Neuronal stem cell (in vitro differentiated cells): Measurements from ENCODE around the gene YWHAQ.
A peak's percentile ranks its signal among the peaks of the same experiment; 100 is the strongest.

Experiments
- DNase-seq: peaks from one replicate; pipeline ENCODE4 v3.0.0-alpha.2; 2013; ENCODE audit warnings: low spot score
- H2AFZ ChIP-seq: one replicate; pipeline ENCODE4 v1.6.1; 2013; ENCODE audit warnings: mild to moderate bottlenecking, low read length, inconsistent platforms
- H2AK5ac ChIP-seq: 2 replicates; pipeline ENCODE4 v1.6.1; 2013; ENCODE audit warnings: low read depth, mild to moderate bottlenecking, inconsistent platforms, low read length, moderate library complexity, mixed read lengths
- H2BK120ac ChIP-seq: 2 replicates; pipeline ENCODE4 v1.6.1; 2013; ENCODE audit warnings: low read depth, mild to moderate bottlenecking, inconsistent platforms, low read length, moderate library complexity, mixed read lengths
- H2BK12ac ChIP-seq: one replicate; pipeline ENCODE4 v1.6.1; 2013; ENCODE audit warnings: low read length, inconsistent platforms
- H2BK15ac ChIP-seq: 2 replicates; pipeline ENCODE4 v1.6.1; 2013; ENCODE audit warnings: mild to moderate bottlenecking, low read length, inconsistent platforms, mixed read lengths
- H2BK5ac ChIP-seq: one replicate; pipeline ENCODE4 v1.6.1; 2013; ENCODE audit warnings: inconsistent platforms, mild to moderate bottlenecking, low read length, moderate library complexity
- H3K14ac ChIP-seq: one replicate; pipeline ENCODE4 v1.6.1; 2013; ENCODE audit warnings: low read length, inconsistent platforms
- H3K18ac ChIP-seq: 2 replicates; pipeline ENCODE4 v1.6.1; 2013; ENCODE audit warnings: low read length, inconsistent platforms
- H3K23ac ChIP-seq: 2 replicates; pipeline ENCODE4 v1.6.1; 2013; ENCODE audit warnings: low read depth, mild to moderate bottlenecking, mixed read lengths, low read length, inconsistent platforms; ENCODE audit not compliant: poor library complexity
- H3K27ac ChIP-seq: replicated peaks from 3 replicates; pipeline ENCODE4 v1.5.1; 2013; ENCODE audit warnings: low read length, inconsistent platforms
- H3K27me3 ChIP-seq, 3 experiments: 2 replicates each; pipeline ENCODE4 v1.6.1; 2013; ENCODE audit warnings: low read length in 3 of 3, mild to moderate bottlenecking in 2 of 3, inconsistent platforms in 1 of 3, low read depth in 1 of 3, mixed read lengths in 1 of 3, moderate library complexity in 1 of 3; ENCODE audit not compliant: control insufficient read depth in 3 of 3, insufficient read depth in 3 of 3
- H3K36me3 ChIP-seq, 2 donors: replicated peaks in 1 of 2; 2 replicates each; pipeline ENCODE4 v1.6.1; 2013; ENCODE audit warnings: low read length in 2 of 2; ENCODE audit not compliant: control insufficient read depth in 2 of 2, insufficient read depth in 2 of 2
- H3K4ac ChIP-seq: 2 replicates; pipeline ENCODE4 v1.6.1; 2013; ENCODE audit warnings: inconsistent platforms, mild to moderate bottlenecking, low read length, moderate library complexity
- H3K4me1 ChIP-seq, 2 donors: 1 replicate in 1 of 2; 2 replicates in 1 of 2; pipeline ENCODE4 v1.6.1; 2013; ENCODE audit warnings: low read length in 2 of 2, low read depth in 1 of 2; ENCODE audit not compliant: control insufficient read depth in 2 of 2, insufficient read depth in 1 of 2
- H3K4me2 ChIP-seq: one replicate; pipeline ENCODE4 v1.6.1; 2013; ENCODE audit warnings: mild to moderate bottlenecking, low read length, inconsistent platforms; ENCODE audit not compliant: insufficient read depth, poor library complexity, severe bottlenecking
- H3K4me3 ChIP-seq, 2 donors: 2 replicates each; pipeline ENCODE4 v1.5.1; 2013; ENCODE audit warnings: low read length in 2 of 2, mild to moderate bottlenecking in 2 of 2, inconsistent platforms in 1 of 2, moderate library complexity in 1 of 2
- H3K79me1 ChIP-seq: one replicate; pipeline ENCODE4 v1.6.1; 2013; ENCODE audit warnings: low read depth, mild to moderate bottlenecking, inconsistent platforms, low read length, moderate library complexity
- H3K9ac ChIP-seq: one replicate; pipeline ENCODE4 v1.6.1; 2013; ENCODE audit warnings: mild to moderate bottlenecking, low read depth, low read length, inconsistent platforms; ENCODE audit not compliant: poor library complexity
- H3K9me3 ChIP-seq, 2 donors: replicated peaks in 1 of 2; 2 replicates each; pipeline versions ENCODE3 to v1.6.1; 2013; ENCODE audit warnings: low read length in 2 of 2, mild to moderate bottlenecking in 2 of 2, inconsistent platforms in 1 of 2, low read depth in 1 of 2, mixed read lengths in 1 of 2, moderate library complexity in 1 of 2; ENCODE audit not compliant: control insufficient read depth in 2 of 2, insufficient read depth in 1 of 2
- H4K8ac ChIP-seq: one replicate; pipeline ENCODE4 v1.6.1; 2013; ENCODE audit warnings: low read depth, mild to moderate bottlenecking, inconsistent platforms, low read length, moderate library complexity
- H4K91ac ChIP-seq: one replicate; pipeline ENCODE4 v1.6.1; 2013; ENCODE audit warnings: low read length, low read depth, mild to moderate bottlenecking, inconsistent platforms; ENCODE audit not compliant: poor library complexity
- WGBS, 2 donors: extraction: QIAGEN DNeasy Blood & Tissue Kit; methylation state at CpG; one replicate each; pipeline ENCODE4 v1.1.7; 2013; ENCODE audit warnings: missing lambda C conversion rate in 2 of 2, mixed read lengths in 1 of 2; ENCODE audit not compliant: insufficient read length in 2 of 2, insufficient replicate concordance in 1 of 2; ENCODE audit errors: extremely low coverage in 2 of 2; 5-methylcytosine and 5-hydroxymethylcytosine counted together

YWHAQ gene

GRCh38 chr2:9653485-9654271 is 22.9 kb upstream of the YWHAQ start:
- peaks cover 3 to 7% of the 10 kb centered on the region in 2 donors for H3K4me1 ChIP-seq
- no CpG with 5 or more reads among the region's 10 CpGs for WGBS, 2 donors
- H3K36me3 ChIP-seq = no peaks in the 10 kb centered on the region

GRCh38 chr2:9652898-9653479 is 22.2 kb upstream of the YWHAQ start:
- DNase-seq = no peak
- no peaks in the 10 kb centered on the region for H3K79me1 ChIP-seq
- H2AFZ ChIP-seq = no peak overlapping the region
- no peak overlapping the region for H2BK120ac ChIP-seq
- H3K14ac ChIP-seq = no peak overlapping the region
- no peak overlapping the region for H3K4ac ChIP-seq
- no peak overlapping the region for H3K18ac ChIP-seq
- no peak overlapping the region for H3K9ac ChIP-seq
- no peak overlapping the region for H2BK5ac ChIP-seq
- H3K23ac ChIP-seq = no peak overlapping the region
- H2AK5ac ChIP-seq = no peak overlapping the region
- H3K27me3 ChIP-seq = peaks cover 0 to 12% (median 0%) of the 10 kb centered on the region in 3 experiments
- no peak overlapping the region for H4K91ac ChIP-seq
- no peak overlapping the region for H4K8ac ChIP-seq
- no peak overlapping the region for H2BK12ac ChIP-seq
- H3K27ac ChIP-seq = no peak overlapping the region
- no CpG with 5 or more reads among the region's 5 CpGs for WGBS, 2 donors
- H3K9me3 ChIP-seq = no peaks in the 10 kb centered on the region
- H3K4me1 ChIP-seq = peaks cover 3 to 7% of the 10 kb centered on the region in 2 donors
- H2BK15ac ChIP-seq = no peak overlapping the region
- H3K4me2 ChIP-seq = no peak overlapping the region
- no peaks in the 10 kb centered on the region for H3K36me3 ChIP-seq
- H3K4me3 ChIP-seq = no peak overlapping the region

More at GRCh38 chr2:9653485-9654271, 22.9 kb upstream of the YWHAQ start:
- Histone ChIP-seq H4K91ac (no peak overlapping the region), H3K4me3 (no peak overlapping the region), H3K9ac (no peak overlapping the region), H3K4me2 (no peak overlapping the region), H2AK5ac (no peak overlapping the region), H3K4ac (no peak overlapping the region), H2BK120ac (no peak overlapping the region), H2BK15ac (no peak overlapping the region), H2AFZ (no peak overlapping the region), H2BK5ac (no peak overlapping the region), H2BK12ac (no peak overlapping the region), H3K14ac (no peak overlapping the region), H3K9me3 (no peaks in the 10 kb centered on the region), H3K18ac (no peak overlapping the region), H3K23ac (no peak overlapping the region), H3K27ac (no peak overlapping the region), H4K8ac (no peak overlapping the region), H3K27me3 (peaks cover 0 to 6% (median 0%) of the 10 kb centered on the region in 3 experiments), H3K79me1 (no peaks in the 10 kb centered on the region)
- no peak for DNase-seq

GRCh38 chr2:9652267-9652666 is 21.5 kb upstream of the YWHAQ start:
- H3K4me3 ChIP-seq = no peak overlapping the region
- H2BK15ac ChIP-seq = no peak overlapping the region
- no peak overlapping the region for H4K91ac ChIP-seq
- H3K79me1 ChIP-seq = no peaks in the 10 kb centered on the region
- no peaks in the 10 kb centered on the region for H3K36me3 ChIP-seq
- H3K27me3 ChIP-seq = peaks cover 0 to 18% (median 0%) of the 10 kb centered on the region in 3 experiments
- H2BK5ac ChIP-seq = no peak overlapping the region
- no peaks in the 10 kb centered on the region for H3K9me3 ChIP-seq
- H2AFZ ChIP-seq = no peak overlapping the region
- H3K18ac ChIP-seq = no peak overlapping the region
- WGBS, 2 donors = 100% methylated on average over 1 of the region's 1 CpG
- no peak overlapping the region for H4K8ac ChIP-seq
- H2BK120ac ChIP-seq = no peak overlapping the region
- peaks cover 3 to 4% of the 10 kb centered on the region in 2 donors for H3K4me1 ChIP-seq
- H3K23ac ChIP-seq = no peak overlapping the region
- no peak overlapping the region for H3K4me2 ChIP-seq
- peak overlapping the region; percentile 53 for H3K9ac ChIP-seq
- no peak overlapping the region for H3K14ac ChIP-seq
- no peak overlapping the region for H3K27ac ChIP-seq
- no peak overlapping the region for H2BK12ac ChIP-seq
- H3K4ac ChIP-seq = no peak overlapping the region
- DNase-seq = no peak
- H2AK5ac ChIP-seq = no peak overlapping the region

DNA sequence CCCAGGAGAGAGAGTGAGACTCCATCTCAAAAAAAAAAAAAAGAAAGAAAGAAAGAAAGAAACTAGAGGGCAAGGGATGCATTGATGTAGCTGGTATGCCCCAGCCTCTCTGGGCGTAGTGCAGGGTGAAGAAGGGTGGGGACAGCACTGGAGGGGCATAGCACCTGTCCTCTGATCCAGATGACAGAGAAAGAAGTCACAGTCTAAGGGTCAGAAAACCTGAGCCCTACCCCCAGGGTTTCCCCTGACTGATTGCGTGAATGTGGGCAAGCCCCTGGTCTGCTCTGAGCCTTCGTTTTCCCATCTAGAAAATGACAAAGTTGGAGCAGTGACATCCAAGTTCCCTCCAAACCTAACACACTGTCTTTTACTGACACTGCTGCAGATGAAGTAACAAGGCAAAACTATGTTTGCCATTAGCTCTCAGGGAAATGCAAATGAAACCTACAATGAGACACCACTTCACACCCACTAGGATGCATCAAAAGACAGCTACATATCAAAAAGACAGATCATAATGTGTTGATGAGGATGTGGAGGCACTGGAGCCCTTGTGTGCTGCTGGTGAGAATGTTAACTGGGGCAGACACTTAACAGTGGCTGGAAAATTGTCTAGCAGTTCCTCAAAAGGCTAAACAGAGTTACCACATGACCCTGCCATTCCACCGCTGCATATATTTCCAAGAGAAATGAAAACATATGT is 19.5 kb upstream of the YWHAQ start:
- no peaks in the 10 kb centered on the region for H3K36me3 ChIP-seq
- H3K23ac ChIP-seq = no peak overlapping the region
- no peak overlapping the region for H3K4me3 ChIP-seq
- H3K4ac ChIP-seq = no peak overlapping the region
- H2BK5ac ChIP-seq = no peak overlapping the region
- H3K79me1 ChIP-seq = no peaks in the 10 kb centered on the region
- H4K8ac ChIP-seq = no peak overlapping the region
- H3K18ac ChIP-seq = no peak overlapping the region
- WGBS, 2 donors = no CpG with 5 or more reads among the region's 4 CpGs
- no peaks in the 10 kb centered on the region for H3K9me3 ChIP-seq
- DNase-seq = no peak
- no peak overlapping the region for H3K4me2 ChIP-seq
- no peak overlapping the region for H4K91ac ChIP-seq
- no peak overlapping the region for H2BK15ac ChIP-seq
- H2AFZ ChIP-seq = no peak overlapping the region
- no peak overlapping the region for H2BK12ac ChIP-seq
- H2BK120ac ChIP-seq = no peak overlapping the region
- peaks cover 1 to 3% of the 10 kb centered on the region in 2 donors for H3K4me1 ChIP-seq
- H3K27me3 ChIP-seq = peaks cover 0 to 31% (median 0%) of the 10 kb centered on the region in 3 experiments
- no peak overlapping the region for H3K9ac ChIP-seq
- no peak overlapping the region for H3K14ac ChIP-seq
- no peak overlapping the region for H2AK5ac ChIP-seq
- H3K27ac ChIP-seq = no peak overlapping the region
